ENCODE data around the gene FGF22.
"Not testable (repeated sequence)": the region's sequence is repeated elsewhere in the genome, so short reads cannot be mapped to it uniquely, and the experiment has no call there.

FGF22 gene

DNA sequence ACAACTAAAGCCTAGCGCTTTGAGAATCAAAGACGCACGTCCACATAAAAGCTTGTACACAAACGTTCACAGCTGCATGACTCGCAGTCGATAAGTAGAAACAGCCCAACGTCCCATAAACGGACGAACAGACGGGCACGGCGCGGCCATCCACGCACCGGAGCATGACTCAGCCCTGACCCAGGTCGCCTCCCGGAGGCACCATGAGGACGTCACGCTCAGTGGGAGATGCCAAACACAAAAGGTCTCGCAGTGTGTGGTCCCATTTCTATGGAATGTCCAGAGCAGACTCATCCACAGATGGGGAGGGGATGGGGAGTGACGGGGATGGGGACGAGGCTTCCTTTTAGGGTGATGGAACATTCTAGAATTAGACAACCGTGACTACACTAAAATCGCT, 15.7 kb upstream of the FGF22 start:
- no peak for DNase-seq (ENCODE audit: low read depth)
- H3K4me3 ChIP-seq (ENCODE audit: low read depth, low read length), result no peak overlapping the region
- TF ChIP-seq, protein P1, sequence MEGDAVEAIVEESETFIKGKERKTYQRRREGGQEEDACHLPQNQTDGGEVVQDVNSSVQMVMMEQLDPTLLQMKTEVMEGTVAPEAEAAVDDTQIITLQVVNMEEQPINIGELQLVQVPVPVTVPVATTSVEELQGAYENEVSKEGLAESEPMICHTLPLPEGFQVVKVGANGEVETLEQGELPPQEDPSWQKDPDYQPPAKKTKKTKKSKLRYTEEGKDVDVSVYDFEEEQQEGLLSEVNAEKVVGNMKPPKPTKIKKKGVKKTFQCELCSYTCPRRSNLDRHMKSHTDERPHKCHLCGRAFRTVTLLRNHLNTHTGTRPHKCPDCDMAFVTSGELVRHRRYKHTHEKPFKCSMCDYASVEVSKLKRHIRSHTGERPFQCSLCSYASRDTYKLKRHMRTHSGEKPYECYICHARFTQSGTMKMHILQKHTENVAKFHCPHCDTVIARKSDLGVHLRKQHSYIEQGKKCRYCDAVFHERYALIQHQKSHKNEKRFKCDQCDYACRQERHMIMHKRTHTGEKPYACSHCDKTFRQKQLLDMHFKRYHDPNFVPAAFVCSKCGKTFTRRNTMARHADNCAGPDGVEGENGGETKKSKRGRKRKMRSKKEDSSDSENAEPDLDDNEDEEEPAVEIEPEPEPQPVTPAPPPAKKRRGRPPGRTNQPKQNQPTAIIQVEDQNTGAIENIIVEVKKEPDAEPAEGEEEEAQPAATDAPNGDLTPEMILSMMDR (IDR thresholded peaks at IDR 0.05; ENCODE audit: low read depth, low read length, missing control alignments), result no peak

- H3K4me3 ChIP-seq (ENCODE audit: low read depth, low read length), result no peak overlapping the region
- TF ChIP-seq, protein P1 (IDR thresholded peaks at IDR 0.05; ENCODE audit: low read depth, low read length, missing control alignments), result no peak
- DNase-seq (ENCODE audit: low read depth), result no peak
These were observed 15.1 kb upstream of the FGF22 start for GRCh38 chr19:624433-625109.

DNA sequence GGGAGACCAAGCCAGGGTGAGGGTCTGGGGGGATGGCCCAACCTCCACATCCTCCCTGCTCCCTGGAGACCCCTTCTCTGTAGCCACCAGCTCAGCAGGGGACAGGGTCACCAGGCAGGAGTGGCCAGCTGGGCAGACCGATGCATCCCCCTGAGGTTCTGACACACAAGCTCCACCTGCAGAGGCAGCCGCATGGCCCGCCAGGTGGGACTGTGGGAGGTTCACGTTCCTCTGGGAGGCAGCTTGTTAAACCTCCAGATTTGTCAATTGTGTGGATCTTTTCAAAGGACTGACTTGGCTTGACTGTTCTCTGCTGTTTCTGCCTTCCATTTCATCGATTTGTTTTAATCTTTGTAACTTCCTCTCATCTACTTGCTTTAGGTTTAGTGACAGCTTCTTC, 14.4 kb upstream of the FGF22 start:
- DNase-seq (ENCODE audit: low read depth), result no peak
- H3K4me3 ChIP-seq (ENCODE audit: low read depth, low read length), result no peak overlapping the region
- TF ChIP-seq, protein P1 (IDR thresholded peaks at IDR 0.05; ENCODE audit: low read depth, low read length, missing control alignments), result no peak

DNA sequence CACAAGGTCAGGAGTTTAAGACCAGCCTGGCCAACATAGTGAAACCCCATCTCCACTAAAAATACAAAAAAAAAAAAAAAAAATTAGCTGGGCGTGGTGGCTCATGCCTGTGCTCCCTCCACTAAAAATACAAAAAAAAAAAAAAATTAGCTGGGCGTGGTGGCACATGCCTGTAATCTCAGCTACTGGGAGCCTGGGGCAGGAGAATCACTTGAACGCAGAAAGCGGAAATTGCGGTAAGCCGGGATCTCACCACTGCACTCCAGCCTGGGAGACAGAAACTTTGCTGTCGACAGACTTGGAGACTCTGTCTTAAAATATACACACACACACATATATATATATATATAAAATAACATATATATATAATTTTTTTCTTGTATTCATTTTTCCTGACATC, 13.1 kb upstream of the FGF22 start:
- H3K4me3 ChIP-seq (ENCODE audit: low read depth, low read length); DNase-seq (ENCODE audit: low read depth): not testable (repeated sequence)

DNA sequence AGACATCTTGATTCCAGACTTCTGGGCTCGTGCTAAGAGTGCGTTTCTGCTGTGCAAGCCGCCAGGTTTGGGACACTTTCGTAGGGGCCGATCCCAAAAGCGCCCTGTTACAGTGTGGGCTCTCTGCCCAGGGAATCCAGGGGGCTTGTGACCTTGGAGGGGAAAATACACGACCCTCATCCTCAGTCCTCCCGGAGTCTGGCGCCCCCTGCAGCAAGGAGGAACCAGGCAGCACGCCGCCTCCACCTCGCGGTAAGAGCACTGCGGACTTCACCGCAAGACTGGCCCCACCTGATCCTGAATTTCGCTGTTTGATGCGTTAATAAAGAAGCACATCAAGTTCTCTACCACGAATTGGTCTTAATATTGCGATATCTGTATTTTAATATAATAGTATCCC, 11.5 kb upstream of the FGF22 start:
- H3K4me3 ChIP-seq (ENCODE audit: low read depth, low read length), result no peak overlapping the region
- TF ChIP-seq, protein P1 (IDR thresholded peaks at IDR 0.05; ENCODE audit: low read depth, low read length, missing control alignments), result peak; percentile 28
- DNase-seq (ENCODE audit: low read depth), result no peak

DNA sequence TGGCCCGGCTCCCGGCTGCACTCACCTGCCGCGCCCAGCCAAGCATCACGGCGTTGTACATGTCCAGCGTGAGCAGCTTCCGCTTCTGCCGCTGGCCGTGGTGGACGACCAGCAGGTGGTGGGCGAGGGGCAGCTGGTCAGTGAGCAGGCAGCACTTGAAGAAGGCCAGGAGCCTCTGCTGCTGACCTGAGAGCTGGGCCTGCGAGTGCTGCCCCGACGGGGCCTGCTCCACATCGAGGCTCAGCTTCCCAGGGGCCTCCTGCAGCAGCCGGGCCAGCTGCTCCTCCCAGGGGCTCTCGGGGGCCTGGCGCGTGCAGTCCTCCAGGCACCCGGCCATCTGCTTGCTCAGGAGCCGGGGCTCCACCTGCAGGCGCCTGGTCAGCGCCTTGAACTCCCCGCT, 10.2 kb upstream of the FGF22 start:
- not testable (repeated sequence) for H3K4me3 ChIP-seq (ENCODE audit: low read depth, low read length); DNase-seq (ENCODE audit: low read depth)

DNA sequence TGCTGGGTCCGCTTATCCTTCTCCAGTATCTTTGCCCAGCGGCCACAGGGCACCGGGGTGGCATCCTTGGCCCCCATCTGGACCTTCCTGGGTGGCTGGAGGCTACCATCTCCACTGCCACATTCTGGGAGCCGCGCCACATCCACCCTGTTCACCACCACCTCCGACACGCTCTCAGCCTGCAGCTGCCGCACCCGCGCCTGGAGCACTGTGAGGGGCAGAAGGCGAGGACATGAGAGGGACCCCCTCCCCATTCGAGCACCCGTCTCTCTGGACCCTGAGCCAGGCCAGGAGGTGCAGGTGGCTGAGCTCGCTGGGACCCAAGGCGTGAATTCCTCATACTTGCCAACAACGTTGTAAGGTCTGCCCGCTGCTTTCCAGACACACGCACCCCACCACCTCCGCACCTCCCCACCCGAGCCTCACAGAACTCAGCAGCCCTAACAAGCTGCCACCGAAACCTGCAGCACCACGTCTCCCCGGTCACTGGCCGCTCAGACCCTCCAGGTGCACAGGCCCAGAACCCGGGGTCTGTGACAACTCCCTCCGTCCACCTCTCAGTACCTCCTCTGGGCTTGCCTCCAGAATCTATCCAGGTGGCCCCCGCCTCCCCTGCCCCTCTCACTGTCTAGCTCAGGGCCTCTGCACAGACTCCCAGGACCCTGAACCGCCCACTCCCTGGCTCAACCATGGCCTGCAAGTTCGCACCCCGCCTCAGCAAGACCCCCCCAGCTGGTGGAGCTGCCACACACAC, 9.5 kb upstream of the FGF22 start:
- TF ChIP-seq, protein P1 (IDR thresholded peaks at IDR 0.05; ENCODE audit: low read depth, low read length, missing control alignments), result no peak
- H3K4me3 ChIP-seq (ENCODE audit: low read depth, low read length), result no peak overlapping the region
- DNase-seq (ENCODE audit: low read depth), result no peak

- no peak for DNase-seq (ENCODE audit: low read depth)
- TF ChIP-seq, protein P1 (IDR thresholded peaks at IDR 0.05; ENCODE audit: low read depth, low read length, missing control alignments), result no peak
- peak overlapping the region; percentile 67 for H3K4me3 ChIP-seq (ENCODE audit: low read depth, low read length)
These were observed 7.1 kb upstream of the FGF22 start for GRCh38 chr19:632579-633067.
